Kidney epithelial cell (primary cell): ENCODE measurements around the gene DISC1. TPM values are rescaled to one million over a fixed set of nuclear protein-coding genes. Genes with fewer than 3 reads are reported as not detected.

Experiments
- DNase-seq: peaks from one replicate; pipeline ENCODE4 v3.0.0-alpha.2; 2010; ENCODE audit warnings: low read depth
- H3K27me3 ChIP-seq: 2 replicates; pipeline ENCODE4 v1.6.0; 2011; ENCODE audit warnings: low read length; ENCODE audit not compliant: control insufficient read depth, insufficient read depth
- H3K36me3 ChIP-seq: 2 replicates; pipeline ENCODE4 v1.5.1; 2011; ENCODE audit warnings: low read length; ENCODE audit not compliant: control insufficient read depth, insufficient read depth
- H3K4me3 ChIP-seq: 2 replicates; pipeline ENCODE4 v1.5.1; 2011; ENCODE audit warnings: low read depth, mild to moderate bottlenecking, control low read depth, low read length
- total RNA-seq: library from RNA; depleted of rRNA; stranded (reverse); fragments of >200 nt; gene quantifications from 2 replicates; pipeline ENCODE4 v1.2.3, GENCODE V29; 2015
- TF ChIP-seq, protein P1 (sequence below): IDR thresholded peaks from 2 replicates; pipeline ENCODE4 v1.5.1; 2011; ENCODE audit warnings: mild to moderate bottlenecking, moderate library complexity, low read length, control low read depth, inconsistent platforms; ENCODE audit not compliant: insufficient read depth, poor library complexity, severe bottlenecking

DISC1 gene
- total RNA-seq, 1 donor from 2014 or later: 5.8 TPM

- TF ChIP-seq, protein P1, sequence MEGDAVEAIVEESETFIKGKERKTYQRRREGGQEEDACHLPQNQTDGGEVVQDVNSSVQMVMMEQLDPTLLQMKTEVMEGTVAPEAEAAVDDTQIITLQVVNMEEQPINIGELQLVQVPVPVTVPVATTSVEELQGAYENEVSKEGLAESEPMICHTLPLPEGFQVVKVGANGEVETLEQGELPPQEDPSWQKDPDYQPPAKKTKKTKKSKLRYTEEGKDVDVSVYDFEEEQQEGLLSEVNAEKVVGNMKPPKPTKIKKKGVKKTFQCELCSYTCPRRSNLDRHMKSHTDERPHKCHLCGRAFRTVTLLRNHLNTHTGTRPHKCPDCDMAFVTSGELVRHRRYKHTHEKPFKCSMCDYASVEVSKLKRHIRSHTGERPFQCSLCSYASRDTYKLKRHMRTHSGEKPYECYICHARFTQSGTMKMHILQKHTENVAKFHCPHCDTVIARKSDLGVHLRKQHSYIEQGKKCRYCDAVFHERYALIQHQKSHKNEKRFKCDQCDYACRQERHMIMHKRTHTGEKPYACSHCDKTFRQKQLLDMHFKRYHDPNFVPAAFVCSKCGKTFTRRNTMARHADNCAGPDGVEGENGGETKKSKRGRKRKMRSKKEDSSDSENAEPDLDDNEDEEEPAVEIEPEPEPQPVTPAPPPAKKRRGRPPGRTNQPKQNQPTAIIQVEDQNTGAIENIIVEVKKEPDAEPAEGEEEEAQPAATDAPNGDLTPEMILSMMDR: no peak
- Histone ChIP-seq H3K36me3 (no peaks in the 10 kb centered on the region), H3K4me3 (no peak overlapping the region), H3K27me3 (no peaks in the 10 kb centered on the region)
- DNase-seq: no peak
Observed at GRCh38 chr1:231991231-231991630, 364.6 kb downstream of the DISC1 start.

GRCh38 chr1:231993968-231994455 lies 367.4 kb downstream of the DISC1 start:
- Histone ChIP-seq H3K27me3 (no peaks in the 10 kb centered on the region), H3K4me3 (no peak overlapping the region), H3K36me3 (no peaks in the 10 kb centered on the region)
- no peak for DNase-seq
- TF ChIP-seq, protein P1: no peak

DNA sequence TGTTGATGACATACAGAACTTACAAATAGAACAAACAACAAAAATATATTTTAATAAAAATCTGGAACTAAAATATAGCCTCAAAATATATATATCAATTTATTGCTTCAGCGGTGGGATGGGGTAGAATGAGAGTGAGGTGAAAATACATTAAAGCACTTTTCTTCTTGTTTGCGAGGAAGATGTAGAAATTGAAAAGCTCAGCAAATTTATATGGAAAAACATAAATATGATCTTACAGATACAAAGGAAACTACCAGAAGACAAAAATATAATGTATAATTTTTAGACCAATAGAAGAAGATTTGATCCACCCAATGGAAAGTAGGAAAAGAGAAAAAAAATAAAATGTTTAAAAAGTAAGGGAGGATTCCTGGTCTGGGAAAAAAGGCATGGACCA lies 372.2 kb downstream of the DISC1 start:
- Histone ChIP-seq H3K27me3 (no peaks in the 10 kb centered on the region), H3K36me3 (no peaks in the 10 kb centered on the region), H3K4me3 (no peak overlapping the region)
- DNase-seq: no peak
- TF ChIP-seq, protein P1: no peak

- H3K27me3 ChIP-seq: no peaks in the 10 kb centered on the region
- DNase-seq: no peak
Observed at GRCh38 chr1:232005300-232005699, 378.7 kb downstream of the DISC1 start.

DNA sequence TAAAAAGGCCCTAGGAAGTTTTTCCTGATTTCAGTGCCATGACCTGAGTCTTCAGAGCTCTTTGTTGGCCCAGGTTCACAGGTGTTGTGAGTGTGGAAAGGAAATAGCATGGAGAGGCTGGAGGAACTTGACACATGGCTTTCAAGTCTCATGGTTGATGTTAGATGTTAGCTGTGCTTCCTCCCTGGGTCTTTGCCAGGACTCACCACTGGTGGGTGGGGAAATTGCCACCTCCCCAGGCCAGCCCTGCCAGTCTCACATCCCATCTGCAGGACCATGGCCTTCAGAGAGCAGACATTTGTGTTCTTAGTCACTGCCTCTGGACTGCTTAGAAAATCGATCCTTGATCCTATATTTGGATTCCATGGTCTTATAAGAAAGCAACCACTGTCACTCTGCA lies 383.2 kb downstream of the DISC1 start:
- DNase-seq: no peak
- no peaks in the 10 kb centered on the region for H3K36me3 ChIP-seq
- H3K27me3 ChIP-seq: no peaks in the 10 kb centered on the region
- TF ChIP-seq, protein P1: no peak
- no peak overlapping the region for H3K4me3 ChIP-seq

More at GRCh38 chr1:232005300-232005699, 378.7 kb downstream of the DISC1 start:
- TF ChIP-seq, protein P1: no peak
- no peaks in the 10 kb centered on the region for H3K36me3 ChIP-seq
- no peak overlapping the region for H3K4me3 ChIP-seq

DNA sequence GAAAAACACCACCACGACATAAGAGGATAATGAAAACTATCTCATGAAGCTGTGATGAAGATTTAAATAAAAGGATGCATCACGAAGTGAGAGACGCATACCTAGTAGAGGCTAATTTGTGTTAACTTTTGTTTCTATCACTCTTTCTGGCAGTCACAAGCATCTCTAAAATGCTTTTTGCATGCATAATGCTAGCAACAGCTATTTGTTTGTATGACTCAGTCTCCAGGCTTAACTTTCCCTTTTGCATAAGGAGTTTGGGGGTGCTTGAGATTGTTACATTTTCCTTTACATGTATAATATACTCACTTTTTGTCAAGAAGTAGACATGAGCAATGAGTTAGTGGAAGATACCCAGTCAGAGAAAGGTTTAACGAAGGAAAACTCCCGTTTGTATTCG lies 385.4 kb downstream of the DISC1 start:
- H3K4me3 ChIP-seq: no peak overlapping the region
- DNase-seq: no peak
- TF ChIP-seq, protein P1: no peak
- H3K27me3 ChIP-seq: no peaks in the 10 kb centered on the region
- H3K36me3 ChIP-seq: no peaks in the 10 kb centered on the region
